ENCODE measurements around the gene C22orf42.
"Not testable (repeated sequence)": the region's sequence is repeated elsewhere in the genome, so short reads cannot be mapped to it uniquely, and the experiment has no call there.

The C22orf42 gene

GRCh38 chr22:32158712-32159533 is at the start of gene C22orf42:
C22orf42 (minus strand) TSS chr22:32159303; CDS start chr22:32159215, 88 bp downstream.
- DNase-seq, result no peak

GRCh38 chr22:32208681-32209080 is 49.6 kb upstream of the C22orf42 start:
- no peak for DNase-seq

DNA sequence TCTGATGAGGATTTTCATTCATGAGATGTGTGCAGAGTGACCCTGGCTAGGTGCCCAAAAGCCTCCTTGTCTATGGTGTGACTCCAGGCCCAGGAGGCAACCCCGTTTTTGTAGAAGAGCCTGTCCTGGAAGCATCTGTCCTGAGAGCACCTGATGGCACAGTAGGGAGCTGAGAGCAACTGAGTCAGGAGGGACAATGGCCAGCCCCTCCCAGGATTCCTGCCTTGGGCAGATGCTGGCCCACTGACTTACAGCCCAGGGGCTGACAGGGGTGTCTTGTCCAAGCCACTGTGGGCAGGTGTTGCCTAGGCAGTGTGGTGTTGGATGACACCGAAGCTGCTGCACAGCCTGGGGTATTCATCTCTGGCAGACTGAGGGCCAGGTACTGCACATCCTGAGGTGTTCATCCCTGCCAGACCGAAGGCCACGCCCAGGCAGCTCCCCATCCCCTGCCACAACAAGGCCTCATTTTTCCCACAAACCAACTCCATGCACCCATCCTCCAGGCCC is 48.9 kb upstream of the C22orf42 start:
- DNase-seq, result no peak

DNA sequence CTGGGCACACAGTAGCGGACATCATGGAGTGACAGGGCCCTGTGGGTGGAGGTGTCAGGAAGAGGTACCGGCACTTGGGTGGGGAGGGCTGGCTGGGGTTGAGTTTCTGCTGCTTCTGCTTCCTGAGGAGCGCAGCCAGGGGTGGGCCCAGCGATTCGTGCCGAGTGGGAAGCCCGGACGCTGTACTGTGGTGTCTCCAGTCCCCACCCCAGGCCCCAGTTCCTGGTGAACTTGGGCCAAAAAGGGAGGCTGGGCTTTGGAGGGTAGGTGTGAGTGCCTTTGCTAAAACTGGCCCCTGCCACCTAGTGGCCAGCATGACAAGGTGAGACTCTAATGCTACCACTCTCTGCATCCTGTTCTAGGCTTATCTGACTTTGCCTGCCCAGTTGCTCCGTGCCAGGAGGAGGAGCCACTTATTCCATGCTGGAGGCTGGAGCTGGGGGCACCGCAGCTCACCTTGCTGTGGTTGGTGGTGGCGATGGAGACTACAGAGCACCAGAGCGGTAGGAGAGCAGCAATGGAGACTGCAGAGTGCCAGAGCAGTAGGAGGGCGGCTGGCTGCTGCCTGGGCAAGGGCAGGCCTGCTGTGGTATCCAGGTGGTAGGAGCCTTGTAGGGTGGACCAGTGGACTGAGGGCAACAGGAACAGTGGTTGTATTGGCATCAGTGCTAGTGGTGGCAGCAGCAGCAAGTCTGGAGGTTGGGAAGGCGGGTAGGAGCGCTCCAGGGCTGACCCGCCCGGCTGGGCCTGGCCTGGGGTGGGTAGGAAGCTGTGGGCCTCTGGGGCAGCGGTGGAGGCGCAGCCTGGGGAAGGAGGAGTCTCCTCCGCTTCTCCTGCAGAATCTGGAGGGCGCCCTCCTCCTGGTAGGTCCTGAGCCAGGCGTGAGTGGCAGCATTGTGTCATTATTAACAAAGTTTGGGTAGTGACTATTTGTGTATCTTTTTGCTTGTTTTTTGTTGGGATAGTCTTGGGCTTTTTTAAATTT is 48.0 kb upstream of the C22orf42 start:
- peak in 1 of 2 experiments; percentile 8 for DNase-seq

DNA sequence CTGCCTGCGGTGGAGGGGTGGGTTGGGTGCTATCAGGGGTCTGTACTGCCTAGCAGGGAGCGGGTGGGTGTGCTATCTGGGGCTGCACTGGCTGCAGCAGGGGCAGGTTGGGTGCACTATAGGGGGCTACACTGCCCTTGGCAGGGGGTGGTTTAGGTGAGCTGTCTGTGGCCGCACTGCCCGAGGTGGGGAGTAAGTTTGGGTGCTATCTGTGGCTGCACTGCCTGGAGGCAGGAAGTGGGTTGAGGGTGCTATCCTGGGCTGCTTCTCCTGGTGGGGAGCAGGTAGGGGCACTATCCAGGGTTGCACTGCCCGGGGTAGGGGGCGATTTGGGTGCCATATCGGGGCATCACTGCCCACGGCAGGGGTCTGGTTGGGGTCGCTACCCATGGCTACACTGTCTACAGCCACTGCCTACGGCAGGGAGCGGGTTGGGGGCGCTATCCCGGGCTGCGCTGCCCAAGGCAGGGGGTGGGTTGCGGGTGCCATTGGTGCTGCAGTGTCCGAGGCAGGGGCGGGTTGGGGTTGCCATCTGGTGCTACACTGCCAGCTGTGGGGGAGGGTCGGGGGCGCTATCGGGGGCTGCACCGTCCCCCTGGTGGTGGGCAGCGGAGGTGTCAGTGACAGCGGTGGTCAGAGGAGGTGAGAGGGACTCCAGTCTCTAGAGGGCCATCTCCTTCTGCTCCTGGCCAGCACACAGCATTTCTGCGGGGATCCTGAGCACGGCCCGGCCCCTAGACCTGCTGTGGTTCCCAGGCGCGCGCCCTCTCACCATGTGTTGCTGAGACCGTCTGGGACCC is 47.1 kb upstream of the C22orf42 start:
- no peak for DNase-seq

DNA sequence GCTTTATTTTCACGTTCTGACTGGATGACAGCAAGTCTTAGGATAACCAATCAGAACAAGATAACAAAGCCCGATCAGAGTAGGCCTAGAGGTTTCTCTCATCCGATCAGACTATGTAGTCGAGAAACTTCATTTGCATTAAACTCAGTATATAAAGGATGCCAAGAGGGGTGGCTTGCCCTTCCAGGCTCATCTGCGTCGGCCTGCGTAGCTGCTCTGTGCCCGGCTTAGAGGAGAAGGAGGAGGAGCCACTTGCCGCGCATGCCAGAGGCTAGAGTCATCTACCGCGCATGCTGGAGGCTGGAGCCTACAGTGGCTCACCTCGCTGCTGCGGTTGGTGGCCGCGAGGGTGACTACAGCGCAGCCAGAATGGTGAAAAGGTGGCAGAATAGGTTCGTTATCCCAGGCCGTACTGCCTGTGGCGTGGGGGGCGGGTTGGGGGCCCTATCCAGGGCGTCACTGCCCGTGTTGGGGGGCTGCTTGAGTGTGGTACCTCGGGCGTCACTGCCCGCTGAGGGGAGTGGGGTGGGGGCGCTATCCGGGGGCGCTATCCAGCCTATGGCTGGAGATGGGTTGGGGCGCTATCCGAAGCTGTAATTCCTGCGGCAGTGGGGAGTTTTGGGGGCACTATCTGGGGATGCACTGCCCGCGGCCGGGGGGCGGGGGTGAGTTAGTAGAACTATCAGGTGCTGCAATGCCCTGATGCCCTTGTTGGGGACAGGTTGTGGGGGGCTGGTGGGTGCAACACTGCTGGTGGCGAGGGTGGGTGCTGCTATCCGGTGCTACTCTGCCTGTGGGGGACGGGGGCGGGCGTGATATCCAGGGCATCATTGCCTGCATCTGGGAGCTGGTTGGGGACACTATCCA is 46.0 kb upstream of the C22orf42 start, which contains the start of gene RFPL2:
Gene RFPL2, minus strand, starts transcription at position 218 of the 867 bp plus-strand sequence. CDS start 2,622 bp downstream, outside the sequence.
- DNase-seq, result peak; percentile 14 to 64

DNA sequence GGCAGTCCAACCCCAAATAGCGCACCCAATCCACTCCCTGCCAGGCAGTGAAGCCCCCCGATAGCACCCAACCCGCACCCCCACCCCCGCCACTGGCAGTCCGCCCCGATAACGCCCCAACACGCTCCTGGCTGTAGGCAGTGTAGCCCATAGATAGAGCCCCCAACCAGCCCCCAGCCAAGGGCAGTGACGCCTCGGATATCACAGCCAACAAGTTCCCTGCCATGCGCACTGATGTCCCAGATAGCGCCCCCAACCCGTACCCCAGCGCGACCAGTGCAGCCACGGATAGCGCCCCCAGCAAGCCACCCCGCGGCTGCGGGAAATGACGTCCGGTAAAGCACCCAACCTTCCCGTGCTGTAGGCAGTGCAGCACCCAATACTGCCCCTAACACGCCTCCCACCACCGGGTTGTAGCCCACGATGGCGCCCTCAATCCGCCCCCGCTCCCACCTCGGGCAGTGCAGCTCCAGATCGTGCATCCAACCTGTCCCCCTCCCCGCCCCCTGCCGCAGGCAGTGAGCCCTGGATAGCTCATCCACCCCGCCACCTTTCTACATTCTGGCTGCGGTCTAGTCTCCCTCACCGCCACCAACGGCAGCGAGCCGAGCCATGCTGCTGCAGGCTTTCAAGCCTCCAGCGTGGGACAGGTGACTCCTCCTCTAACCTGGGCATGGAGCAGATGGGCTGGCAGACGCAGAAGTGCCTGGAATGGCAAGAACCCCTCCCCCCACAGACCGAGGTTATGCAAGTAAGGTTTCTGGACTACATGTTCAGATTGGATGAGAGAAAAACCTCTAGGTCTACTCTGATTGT is 45.1 kb upstream of the C22orf42 start:
- no peak for DNase-seq

DNA sequence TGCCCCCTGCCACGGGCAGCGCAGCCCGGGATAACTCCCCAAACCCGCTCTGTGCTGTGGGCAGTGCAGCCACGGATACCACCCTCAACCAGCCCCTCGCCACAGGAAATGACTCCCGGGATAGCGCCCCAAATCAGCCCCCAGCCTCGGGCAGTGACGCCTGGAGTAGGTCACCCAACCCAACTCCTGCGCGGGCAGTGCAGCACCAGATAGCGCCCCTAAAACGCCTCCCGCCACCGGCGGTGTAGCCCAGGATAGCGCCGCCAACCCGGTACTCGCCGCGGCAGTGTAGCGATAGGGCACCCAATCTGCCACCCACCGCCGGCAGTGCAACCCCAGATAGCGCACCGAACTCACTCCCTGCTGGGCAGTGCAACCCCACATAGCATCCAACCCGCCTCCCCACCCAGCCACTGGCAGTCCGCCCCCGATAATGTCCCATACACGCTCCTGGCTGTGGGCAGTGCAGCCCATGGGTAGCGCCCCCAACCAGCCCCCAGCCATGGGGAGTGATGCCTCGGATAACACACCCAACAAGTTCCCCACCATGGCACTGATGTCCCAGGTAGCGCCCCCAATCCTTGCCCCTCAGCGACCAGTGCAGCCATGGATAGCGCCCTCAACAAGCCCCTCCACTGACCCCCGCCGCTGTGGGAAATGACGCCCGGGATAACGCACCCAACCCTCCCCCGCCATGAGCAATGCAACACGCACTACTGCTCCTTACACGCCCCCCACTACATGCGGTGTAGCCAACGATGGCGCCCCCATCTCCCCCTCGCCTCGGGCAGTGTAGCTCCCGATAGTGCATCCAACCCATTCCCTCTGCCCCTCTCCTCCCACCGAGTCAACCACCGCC is 44.3 kb upstream of the C22orf42 start:
- DNase-seq, result no peak

DNA sequence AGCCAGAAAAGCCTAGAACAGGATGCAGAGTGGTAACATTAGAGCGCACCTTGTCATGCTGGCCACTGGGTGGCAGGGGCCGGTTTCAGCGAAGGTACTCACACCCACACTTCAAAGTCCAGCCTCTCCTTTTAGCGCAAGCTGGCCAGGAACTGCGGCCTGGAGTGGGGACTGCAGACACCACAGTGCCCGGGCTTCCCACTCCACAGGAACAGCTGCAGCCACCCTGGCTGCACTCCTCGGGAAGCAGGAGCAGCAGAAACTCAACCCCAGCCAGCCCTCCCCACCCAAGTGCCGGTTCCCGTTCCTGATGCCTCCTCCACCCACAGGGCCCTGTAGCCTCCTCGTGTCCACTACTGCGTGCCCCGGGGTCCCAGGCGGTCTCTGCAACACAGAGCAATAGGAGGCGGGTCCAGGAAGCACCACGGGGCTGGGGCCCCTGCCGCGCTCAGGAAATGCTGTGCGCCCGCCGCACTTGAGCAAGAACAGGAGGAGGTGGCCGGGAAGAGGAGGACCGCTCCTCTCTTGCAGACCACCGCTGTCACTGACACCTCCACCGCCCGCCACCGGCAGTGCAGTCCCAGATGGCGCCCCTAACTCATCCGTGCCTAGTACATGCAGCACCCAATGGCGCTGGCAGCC is 43.6 kb upstream of the C22orf42 start:
- peak in 1 of 2 experiments; percentile 14 for DNase-seq

GRCh38 chr22:32202161-32202538 is 43.0 kb upstream of the C22orf42 start:
- no peak for DNase-seq

DNA sequence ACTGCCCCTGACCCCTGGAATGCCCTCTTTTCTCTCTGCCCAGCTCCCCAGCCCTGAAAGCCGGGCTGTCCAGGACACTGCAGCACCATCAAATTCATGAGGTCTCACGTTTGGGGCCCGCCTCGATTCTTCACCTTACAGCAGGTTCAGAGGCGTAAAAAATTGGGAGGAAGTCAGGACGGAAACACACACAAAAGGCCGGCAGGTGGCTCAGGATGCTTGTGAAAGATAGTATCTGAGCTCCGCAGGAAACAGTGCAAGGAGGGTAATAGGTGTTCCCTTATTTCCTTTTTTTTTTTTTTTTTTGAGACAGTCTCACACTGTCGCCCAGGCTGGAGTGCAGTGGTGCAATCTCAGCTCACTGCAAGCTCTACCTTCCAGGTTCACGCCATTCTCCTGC is 41.6 kb upstream of the C22orf42 start:
- DNase-seq, result no peak

GRCh38 chr22:32199961-32200360 is 40.9 kb upstream of the C22orf42 start:
- no peak for DNase-seq

GRCh38 chr22:32199341-32199740 is 40.2 kb upstream of the C22orf42 start:
- DNase-seq, result no peak

GRCh38 chr22:32197553-32198226 is 38.6 kb upstream of the C22orf42 start:
- not testable (repeated sequence) for DNase-seq

DNA sequence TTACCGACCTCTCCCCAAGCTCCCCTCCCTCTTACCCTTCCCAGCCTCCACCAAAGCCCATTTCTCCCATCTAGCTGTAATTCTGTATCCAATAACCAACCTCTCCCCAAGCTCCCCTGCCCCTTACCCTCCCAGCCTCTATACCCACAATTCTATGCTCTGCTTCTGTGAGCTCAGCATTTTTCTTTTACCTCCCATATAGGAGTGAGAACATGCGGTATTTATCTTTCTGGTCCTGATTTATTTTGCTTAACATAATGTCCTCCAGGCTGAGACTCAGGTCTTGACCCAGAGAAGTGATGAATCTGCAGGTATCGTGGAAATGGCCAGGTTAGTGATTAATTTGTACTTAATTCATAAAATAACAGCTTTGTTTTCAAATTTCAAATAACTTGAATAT is 36.8 kb upstream of the C22orf42 start:
- not testable (repeated sequence) for DNase-seq

DNA sequence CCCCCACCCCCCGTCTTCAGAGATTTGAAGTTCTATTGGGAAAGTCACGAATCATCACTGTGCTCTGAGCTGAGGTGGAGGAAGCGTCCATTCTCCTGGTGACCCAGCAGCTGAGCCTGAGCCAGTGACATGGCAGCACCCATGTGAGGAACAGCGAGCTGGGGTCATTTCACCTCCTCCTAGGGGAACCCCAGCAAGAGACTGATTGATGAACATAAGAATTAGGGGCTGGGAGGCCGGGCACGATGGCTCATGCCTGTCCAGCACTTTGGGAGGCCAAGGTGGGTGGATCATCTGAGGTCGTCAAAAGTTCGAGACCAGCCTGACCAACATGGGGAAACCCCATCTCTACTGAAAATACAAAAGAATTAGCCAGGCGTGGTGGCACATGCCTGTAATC is 34.2 kb upstream of the C22orf42 start:
- not testable (repeated sequence) for DNase-seq

DNA sequence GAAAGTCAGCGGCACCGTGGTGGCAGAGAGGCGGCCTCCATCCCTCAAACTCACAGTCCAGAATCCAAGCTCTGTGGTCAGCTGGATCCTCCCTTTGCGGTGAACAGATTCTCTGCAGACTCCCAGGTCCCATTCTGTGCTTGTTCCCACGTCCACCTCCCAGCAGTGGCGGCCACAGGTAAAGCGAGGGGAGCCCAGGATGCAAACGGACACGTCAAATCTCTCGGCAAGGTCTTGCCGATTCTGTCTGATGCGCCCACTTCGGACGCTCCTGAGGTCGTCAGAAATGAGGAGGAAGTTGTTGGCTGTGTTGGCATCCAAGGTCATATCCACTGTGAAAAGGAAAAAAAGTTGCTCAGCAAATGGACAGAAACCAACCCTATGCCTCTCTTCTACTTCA is 31.9 kb upstream of the C22orf42 start:
- not testable (repeated sequence) for DNase-seq

GRCh38 chr22:32185821-32186220 is 26.7 kb upstream of the C22orf42 start:
- DNase-seq, result no peak

All from NCI-H446 (cell line).